Panc1 (cell line): ENCODE data around the gene CDC25B. TPM values are rescaled to one million over a fixed set of nuclear protein-coding genes. Genes with fewer than 3 reads are reported as not detected.

Source experiments
- ATAC-seq: fragments of 200-7000 bp; cut with Tn5 transposase; 2 replicates; pipeline ENCODE4 v1.9.1; 2020; ENCODE audit warnings: mild to moderate bottlenecking, moderate library complexity
- BruUV-seq: library from RNA; stranded (reverse); fragments of 400-500 nt; replicated peaks from 2 replicates; lab custom pipeline; 2021; lab: Mats Ljungman, UMichigan
- CTCF ChIA-PET: fragments of 300-600 bp; sonication (Branson Sonifier 250); formaldehyde crosslinking; loops from one replicate; lab custom pipeline; 2022; ENCODE audit warnings: antibody characterized with exemption; lab: Charles Lee
- POLR2A ChIA-PET: fragments of 300-600 bp; sonication (Branson Sonifier 250); formaldehyde crosslinking; loops from one replicate; lab custom pipeline; 2022; ENCODE audit warnings: antibody characterized with exemption; lab: Charles Lee
- DNase-seq: peaks from one replicate; pipeline ENCODE4 v3.0.0-alpha.2; 2010; ENCODE audit warnings: low read depth, low spot score
- H3K27ac ChIP-seq: 2 replicates; pipeline ENCODE4 v1.5.1; 2011; ENCODE audit warnings: mild to moderate bottlenecking, low read length, inconsistent platforms
- H3K27me3 ChIP-seq: fragments of 200-500 bp; sonication (Bioruptor generic); 2 replicates; pipeline ENCODE4 v1.6.0; 2014; ENCODE audit warnings: low read length, inconsistent platforms; ENCODE audit not compliant: control insufficient read depth, insufficient read depth
- H3K36me3 ChIP-seq: fragments of 200-500 bp; sonication (Bioruptor generic); 2 replicates; pipeline ENCODE4 v1.5.1; 2014; ENCODE audit warnings: inconsistent platforms, mild to moderate bottlenecking, low read length, moderate library complexity; ENCODE audit not compliant: control insufficient read depth, insufficient read depth
- H3K4me1 ChIP-seq: 2 replicates; pipeline ENCODE4 v1.5.1; 2011; ENCODE audit warnings: inconsistent platforms, mild to moderate bottlenecking, low read length, moderate library complexity; ENCODE audit not compliant: control insufficient read depth, insufficient read depth
- H3K4me3 ChIP-seq, 2 experiments: 2 replicates each; pipeline ENCODE4 v1.5.1; 2011 to 2012; ENCODE audit warnings: low read depth in 2 of 2, low read length in 2 of 2, mild to moderate bottlenecking in 2 of 2, inconsistent platforms in 1 of 2, moderate library complexity in 1 of 2
- H3K9me3 ChIP-seq: fragments of 200-500 bp; sonication (Bioruptor generic); 2 replicates; pipeline ENCODE4 v1.5.1; 2014; ENCODE audit warnings: low read depth, mild to moderate bottlenecking, inconsistent platforms, low read length, moderate library complexity; ENCODE audit not compliant: control insufficient read depth, insufficient read depth
- POLR2AphosphoS5 ChIP-seq: IDR thresholded peaks from 2 replicates; pipeline ENCODE4 v1.6.1; 2012; ENCODE audit warnings: mild to moderate bottlenecking, low read depth, low read length, moderate library complexity
- SIN3A ChIP-seq: IDR thresholded peaks from 2 replicates; pipeline ENCODE4 v1.6.1; 2012; ENCODE audit warnings: low read depth, mild to moderate bottlenecking, low read length, moderate library complexity, borderline replicate concordance; ENCODE audit not compliant: insufficient read depth
- TCF7L2 ChIP-seq: IDR thresholded peaks from 2 replicates; pipeline ENCODE4 v1.6.1; 2011; ENCODE audit warnings: mild to moderate bottlenecking, low read depth, low read length, inconsistent platforms
- in situ Hi-C: cut with HindIII; loops from 2 replicates; pipeline ENCODE4 v1.10.0; 2016; ENCODE audit warnings: low sequenced_read_pairs, low pct_unique_long_range_greater_than_20kb
- intact Hi-C: fragments of 100-400 bp; cut with micrococcal nuclease; formaldehyde crosslinking; loops from one replicate; pipeline ENCODE4 v1.10.0; 2022; ENCODE audit not compliant: unreplicated experiment
- total RNA-seq: library from RNA; stranded (reverse); gene quantifications from one replicate; pipeline ENCODE4 v1.2.1, GENCODE V29; 2021; ENCODE audit not compliant: unreplicated experiment
- TF ChIP-seq, protein P1 (sequence below), 2 experiments: IDR thresholded peaks; 2 replicates each; pipeline ENCODE4 v1.6.1; 2011 to 2012; ENCODE audit warnings: low read depth in 2 of 2, control low read depth in 1 of 2, low read length in 1 of 2, mild to moderate bottlenecking in 1 of 2, moderate library complexity in 1 of 2; ENCODE audit not compliant: insufficient read depth in 1 of 2
- TF ChIP-seq, protein P2 (sequence below): fragments of 450-650 bp; IDR thresholded peaks from 2 replicates; pipeline ENCODE4 v1.5.1; 2017; ENCODE audit warnings: mild to moderate bottlenecking

CDC25B gene
- total RNA-seq, 1 experiment from 2014 or later, result 170 TPM

DNA sequence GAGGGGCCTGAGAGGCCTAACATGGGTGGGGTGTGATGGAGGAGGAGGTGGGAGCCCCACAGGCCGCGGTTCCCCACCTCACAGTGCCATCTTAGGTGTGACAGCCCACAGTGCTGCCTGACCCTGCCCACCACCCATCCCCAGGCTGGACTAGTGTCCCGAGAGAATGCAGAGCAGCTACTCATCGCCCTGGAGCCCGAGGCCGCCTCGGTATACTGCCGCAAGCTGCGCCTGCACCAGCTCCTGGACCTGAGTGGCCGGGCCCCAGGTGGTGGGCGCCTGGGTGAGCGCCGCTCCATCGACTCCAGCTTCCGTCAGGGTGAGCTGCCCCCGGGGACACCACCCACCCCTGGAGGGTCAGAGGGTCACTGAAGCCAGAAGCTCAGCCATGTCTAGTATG, 48.0 kb upstream of the CDC25B start:
- Histone ChIP-seq H3K4me3 (no peak overlapping the region), H3K27ac (no peak overlapping the region), H3K4me1 (no peaks in the 10 kb centered on the region; the same call in 1 of the 2 replicates), H3K36me3 (no peaks in the 10 kb centered on the region), H3K9me3 (no peaks in the 10 kb centered on the region), H3K27me3 (peaks cover 6% of the 10 kb centered on the region)
- TF ChIP-seq SIN3A, result no peak
- TF ChIP-seq, protein P1, sequence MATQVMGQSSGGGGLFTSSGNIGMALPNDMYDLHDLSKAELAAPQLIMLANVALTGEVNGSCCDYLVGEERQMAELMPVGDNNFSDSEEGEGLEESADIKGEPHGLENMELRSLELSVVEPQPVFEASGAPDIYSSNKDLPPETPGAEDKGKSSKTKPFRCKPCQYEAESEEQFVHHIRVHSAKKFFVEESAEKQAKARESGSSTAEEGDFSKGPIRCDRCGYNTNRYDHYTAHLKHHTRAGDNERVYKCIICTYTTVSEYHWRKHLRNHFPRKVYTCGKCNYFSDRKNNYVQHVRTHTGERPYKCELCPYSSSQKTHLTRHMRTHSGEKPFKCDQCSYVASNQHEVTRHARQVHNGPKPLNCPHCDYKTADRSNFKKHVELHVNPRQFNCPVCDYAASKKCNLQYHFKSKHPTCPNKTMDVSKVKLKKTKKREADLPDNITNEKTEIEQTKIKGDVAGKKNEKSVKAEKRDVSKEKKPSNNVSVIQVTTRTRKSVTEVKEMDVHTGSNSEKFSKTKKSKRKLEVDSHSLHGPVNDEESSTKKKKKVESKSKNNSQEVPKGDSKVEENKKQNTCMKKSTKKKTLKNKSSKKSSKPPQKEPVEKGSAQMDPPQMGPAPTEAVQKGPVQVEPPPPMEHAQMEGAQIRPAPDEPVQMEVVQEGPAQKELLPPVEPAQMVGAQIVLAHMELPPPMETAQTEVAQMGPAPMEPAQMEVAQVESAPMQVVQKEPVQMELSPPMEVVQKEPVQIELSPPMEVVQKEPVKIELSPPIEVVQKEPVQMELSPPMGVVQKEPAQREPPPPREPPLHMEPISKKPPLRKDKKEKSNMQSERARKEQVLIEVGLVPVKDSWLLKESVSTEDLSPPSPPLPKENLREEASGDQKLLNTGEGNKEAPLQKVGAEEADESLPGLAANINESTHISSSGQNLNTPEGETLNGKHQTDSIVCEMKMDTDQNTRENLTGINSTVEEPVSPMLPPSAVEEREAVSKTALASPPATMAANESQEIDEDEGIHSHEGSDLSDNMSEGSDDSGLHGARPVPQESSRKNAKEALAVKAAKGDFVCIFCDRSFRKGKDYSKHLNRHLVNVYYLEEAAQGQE (IDR thresholded peaks at IDR 0.05; ENCODE audit: insufficient read depth in 1 of 2, low read depth in 2 of 2, low read length in 1 of 2), result no peak
- no peak for TF ChIP-seq TCF7L2
- TF ChIP-seq POLR2AphosphoS5, result no peak
- TF ChIP-seq, protein P2, sequence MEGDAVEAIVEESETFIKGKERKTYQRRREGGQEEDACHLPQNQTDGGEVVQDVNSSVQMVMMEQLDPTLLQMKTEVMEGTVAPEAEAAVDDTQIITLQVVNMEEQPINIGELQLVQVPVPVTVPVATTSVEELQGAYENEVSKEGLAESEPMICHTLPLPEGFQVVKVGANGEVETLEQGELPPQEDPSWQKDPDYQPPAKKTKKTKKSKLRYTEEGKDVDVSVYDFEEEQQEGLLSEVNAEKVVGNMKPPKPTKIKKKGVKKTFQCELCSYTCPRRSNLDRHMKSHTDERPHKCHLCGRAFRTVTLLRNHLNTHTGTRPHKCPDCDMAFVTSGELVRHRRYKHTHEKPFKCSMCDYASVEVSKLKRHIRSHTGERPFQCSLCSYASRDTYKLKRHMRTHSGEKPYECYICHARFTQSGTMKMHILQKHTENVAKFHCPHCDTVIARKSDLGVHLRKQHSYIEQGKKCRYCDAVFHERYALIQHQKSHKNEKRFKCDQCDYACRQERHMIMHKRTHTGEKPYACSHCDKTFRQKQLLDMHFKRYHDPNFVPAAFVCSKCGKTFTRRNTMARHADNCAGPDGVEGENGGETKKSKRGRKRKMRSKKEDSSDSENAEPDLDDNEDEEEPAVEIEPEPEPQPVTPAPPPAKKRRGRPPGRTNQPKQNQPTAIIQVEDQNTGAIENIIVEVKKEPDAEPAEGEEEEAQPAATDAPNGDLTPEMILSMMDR, result no peak
- in situ Hi-C loops, result no loop called here
- ChIA-PET CTCF (interaction anchor here (0.6 to 2.1 kb wide), 2 partner anchors 14 to 32 kb away, joined by 3 to 10 read pairs; no protein-coding TSS in a partner anchor), POLR2A (no interaction called here)
- ATAC-seq, result no peak
- no TSS peak for BruUV-seq
- intact Hi-C loops, result loop anchor here (10.0 kb wide), 1 partner anchor 73 kb away; no protein-coding TSS in a partner anchor
- DNase-seq, result no peak

DNA sequence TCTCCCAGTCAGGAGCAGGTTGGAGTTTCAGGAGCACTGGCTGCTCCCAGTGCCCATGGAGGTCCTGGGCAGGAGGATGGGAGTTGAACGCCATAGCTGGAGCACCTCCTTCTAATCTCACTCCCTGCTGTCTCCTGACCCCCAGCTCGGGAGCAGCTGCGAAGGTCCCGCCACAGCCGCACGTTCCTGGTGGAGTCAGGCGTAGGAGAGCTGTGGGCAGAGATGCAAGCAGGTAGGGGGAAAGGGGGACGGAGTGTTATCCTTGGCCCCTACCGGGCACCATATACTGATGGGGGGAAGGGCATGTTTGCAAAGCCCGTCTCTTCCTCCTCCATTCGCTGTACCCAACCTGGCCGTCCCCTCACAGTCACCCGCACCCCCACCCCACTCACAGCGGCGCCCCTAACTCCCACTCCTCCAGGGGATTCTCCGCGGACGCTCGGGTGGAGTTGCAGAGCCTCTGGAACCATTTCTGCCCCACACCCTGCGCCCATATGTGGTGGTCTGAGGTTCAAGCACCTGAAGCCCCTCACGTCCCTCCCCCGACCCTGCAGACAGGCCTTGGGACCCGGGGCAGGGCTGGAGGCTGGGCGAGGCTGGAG, 46.9 kb upstream of the CDC25B start:
- intact Hi-C loops, result loop anchor here (10.0 kb wide), 1 partner anchor 74 kb away; no protein-coding TSS in a partner anchor
- ATAC-seq, result no peak

More for the DNA sequence above, 46.9 kb upstream of the CDC25B start:
- BruUV-seq, result no TSS peak
- ChIA-PET CTCF (interaction anchor here (0.7 to 2.1 kb wide), 4 partner anchors 19 to 72 kb away, joined by 3 to 10 read pairs (median 4); no protein-coding TSS in a partner anchor), POLR2A (no interaction called here)
- in situ Hi-C loops, result no loop called here
- DNase-seq, result no peak
- Histone ChIP-seq H3K36me3 (no peaks in the 10 kb centered on the region), H3K4me3 (peak overlapping the region in 1 of 2 experiments; percentile 30; a peak in 1 of 4 replicates), H3K27ac (no peak overlapping the region), H3K9me3 (no peaks in the 10 kb centered on the region), H3K27me3 (peaks cover 6% of the 10 kb centered on the region), H3K4me1 (no peaks in the 10 kb centered on the region; the same call in 1 of the 2 replicates)
- TF ChIP-seq SIN3A (no peak), POLR2AphosphoS5 (no peak), TCF7L2 (no peak)
- TF ChIP-seq, protein P1 (IDR thresholded peaks at IDR 0.05; ENCODE audit: insufficient read depth in 1 of 2, low read depth in 2 of 2, low read length in 1 of 2), result no peak
- TF ChIP-seq, protein P2, result no peak
